ENCODE data around the gene GGA3. TPM values are rescaled to one million over a fixed set of nuclear protein-coding genes. Genes with fewer than 3 reads are reported as not detected.
"Not testable (repeated sequence)": the region's sequence is repeated elsewhere in the genome, so short reads cannot be mapped to it uniquely, and the experiment has no call there.

The GGA3 gene
- total RNA-seq, 1 experiment from 2014 or later, result 37.5 TPM

DNA sequence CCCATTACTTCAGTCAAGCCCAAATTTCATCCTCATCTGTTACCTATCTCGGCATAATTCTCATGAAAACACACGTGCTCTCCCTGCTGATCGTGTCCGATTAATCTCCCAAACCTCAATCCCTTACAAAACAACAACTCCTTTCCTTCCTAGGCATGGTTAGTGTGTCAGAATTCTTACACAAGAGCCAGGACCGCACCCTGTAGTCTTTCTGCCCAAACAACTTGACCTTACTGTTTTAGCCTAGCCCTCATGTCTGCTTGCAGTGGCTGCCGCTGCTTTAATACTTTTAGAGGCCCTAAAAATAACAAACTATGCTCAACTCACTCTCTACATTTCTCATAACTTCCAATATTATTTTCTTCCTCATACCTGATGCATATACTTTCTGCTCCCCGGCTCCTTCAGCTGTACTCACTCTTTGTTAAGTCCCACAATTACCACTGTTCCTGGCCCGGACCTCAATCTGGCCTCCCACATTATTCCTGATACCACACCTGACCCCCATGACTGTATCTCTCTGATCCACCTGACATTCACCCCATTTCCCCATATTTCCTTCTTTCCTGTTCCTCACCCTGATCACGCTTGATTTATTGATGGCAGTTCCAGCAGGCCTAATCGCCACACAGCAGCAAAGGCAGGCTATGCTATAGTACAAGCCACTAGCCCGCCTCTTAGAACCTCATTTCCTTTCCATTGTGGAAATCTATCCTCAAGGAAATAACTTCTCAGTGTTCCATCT is 5.3 kb downstream of the GGA3 start:
- H3K27me3 ChIP-seq (ENCODE audit: insufficient read depth, low read depth); H3K27ac ChIP-seq; BruUV-seq (replicated peaks); H3F3A ChIP-seq (ENCODE audit: insufficient read depth, low read depth); H3K36me3 ChIP-seq (ENCODE audit: low read depth); POLR2A ChIA-PET (ENCODE audit: unreplicated experiment); H2AFZ ChIP-seq; H3K9me3 ChIP-seq (ENCODE audit: insufficient read depth, low read depth); H3K9me2 ChIP-seq (ENCODE audit: insufficient read depth); H3K4me2 ChIP-seq; H3K4me3 ChIP-seq; intact Hi-C loops (cut with micrococcal nuclease; ENCODE audit: unreplicated experiment); DNase-seq; CTCF ChIA-PET: not testable (repeated sequence)
- peaks cover 52% of the 10 kb centered on the region for H3K79me2 ChIP-seq (ENCODE audit: low read depth)
- peaks cover 14% of the 10 kb centered on the region for H3K4me1 ChIP-seq (replicated peaks; ENCODE audit: insufficient read depth)
- H4K20me1 ChIP-seq (ENCODE audit: insufficient read depth), result peaks cover 24% of the 10 kb centered on the region

DNA sequence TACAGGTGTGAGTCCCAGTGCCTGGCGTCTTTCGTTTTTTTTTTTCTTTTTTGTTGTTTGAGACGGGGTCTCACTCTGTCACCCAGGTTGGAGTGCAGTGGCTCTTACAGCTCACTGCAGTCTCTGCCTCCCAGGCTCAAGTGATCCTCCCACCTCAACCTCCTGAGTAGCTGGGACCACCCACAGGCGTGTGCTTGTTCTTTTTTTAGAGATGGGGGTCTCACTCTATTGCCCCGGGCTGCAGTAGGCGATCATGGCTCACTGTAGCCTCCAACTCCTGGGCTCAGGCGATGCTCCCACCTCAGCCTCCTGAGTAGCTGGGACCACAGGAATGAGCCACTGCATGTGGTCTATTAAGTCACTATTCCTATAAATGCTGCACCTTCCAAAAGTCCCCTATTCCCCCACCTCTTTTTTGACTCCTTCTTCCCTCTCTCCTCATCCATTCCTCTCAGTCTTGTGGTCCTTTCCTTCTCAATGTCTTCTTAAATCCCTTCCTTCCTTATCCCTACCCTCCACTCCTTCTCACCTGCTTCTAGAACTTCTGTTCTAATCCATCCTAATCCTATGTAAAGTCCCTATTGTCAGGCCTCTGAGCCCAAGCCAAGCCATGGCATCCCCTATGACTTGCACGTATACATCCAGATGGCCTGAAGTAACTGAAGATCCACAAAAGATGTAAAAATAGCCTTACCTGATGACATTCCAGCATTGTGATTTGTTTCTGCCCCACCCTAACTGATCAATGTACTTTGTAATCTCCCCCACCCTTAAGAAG is 9.2 kb downstream of the GGA3 start:
- no peaks in the 10 kb centered on the region for H3F3A ChIP-seq (ENCODE audit: insufficient read depth, low read depth)
- ChIA-PET CTCF (no interaction called here), POLR2A (ENCODE audit: unreplicated experiment) (no interaction called here)
- H3K4me2 ChIP-seq, result no peak overlapping the region
- TF ChIP-seq EZH2 (IDR thresholded peaks at IDR 0.05; ENCODE audit: low read depth), result no peak
- TF ChIP-seq, protein P1, sequence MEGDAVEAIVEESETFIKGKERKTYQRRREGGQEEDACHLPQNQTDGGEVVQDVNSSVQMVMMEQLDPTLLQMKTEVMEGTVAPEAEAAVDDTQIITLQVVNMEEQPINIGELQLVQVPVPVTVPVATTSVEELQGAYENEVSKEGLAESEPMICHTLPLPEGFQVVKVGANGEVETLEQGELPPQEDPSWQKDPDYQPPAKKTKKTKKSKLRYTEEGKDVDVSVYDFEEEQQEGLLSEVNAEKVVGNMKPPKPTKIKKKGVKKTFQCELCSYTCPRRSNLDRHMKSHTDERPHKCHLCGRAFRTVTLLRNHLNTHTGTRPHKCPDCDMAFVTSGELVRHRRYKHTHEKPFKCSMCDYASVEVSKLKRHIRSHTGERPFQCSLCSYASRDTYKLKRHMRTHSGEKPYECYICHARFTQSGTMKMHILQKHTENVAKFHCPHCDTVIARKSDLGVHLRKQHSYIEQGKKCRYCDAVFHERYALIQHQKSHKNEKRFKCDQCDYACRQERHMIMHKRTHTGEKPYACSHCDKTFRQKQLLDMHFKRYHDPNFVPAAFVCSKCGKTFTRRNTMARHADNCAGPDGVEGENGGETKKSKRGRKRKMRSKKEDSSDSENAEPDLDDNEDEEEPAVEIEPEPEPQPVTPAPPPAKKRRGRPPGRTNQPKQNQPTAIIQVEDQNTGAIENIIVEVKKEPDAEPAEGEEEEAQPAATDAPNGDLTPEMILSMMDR (conservative IDR thresholded peaks at IDR 0.05), result no peak
- no peak overlapping the region for H3K4me3 ChIP-seq
- no peaks in the 10 kb centered on the region for H3K9me3 ChIP-seq (ENCODE audit: insufficient read depth, low read depth)
- peaks cover 41% of the 10 kb centered on the region for H3K79me2 ChIP-seq (ENCODE audit: low read depth)
- no peak for DNase-seq
- H3K36me3 ChIP-seq (ENCODE audit: low read depth), result no peaks in the 10 kb centered on the region
- no TSS peak for BruUV-seq (replicated peaks)
- no peaks in the 10 kb centered on the region for H3K9me2 ChIP-seq (ENCODE audit: insufficient read depth)
- no peaks in the 10 kb centered on the region for H3K27me3 ChIP-seq (ENCODE audit: insufficient read depth, low read depth)
- intact Hi-C loops (cut with micrococcal nuclease; ENCODE audit: unreplicated experiment), result no loop called here
- no peak overlapping the region for H3K27ac ChIP-seq
- no peaks in the 10 kb centered on the region for H3K4me1 ChIP-seq (replicated peaks; ENCODE audit: insufficient read depth)
- H4K20me1 ChIP-seq (ENCODE audit: insufficient read depth), result peaks cover 25% of the 10 kb centered on the region
- no peak overlapping the region for H2AFZ ChIP-seq

DNA sequence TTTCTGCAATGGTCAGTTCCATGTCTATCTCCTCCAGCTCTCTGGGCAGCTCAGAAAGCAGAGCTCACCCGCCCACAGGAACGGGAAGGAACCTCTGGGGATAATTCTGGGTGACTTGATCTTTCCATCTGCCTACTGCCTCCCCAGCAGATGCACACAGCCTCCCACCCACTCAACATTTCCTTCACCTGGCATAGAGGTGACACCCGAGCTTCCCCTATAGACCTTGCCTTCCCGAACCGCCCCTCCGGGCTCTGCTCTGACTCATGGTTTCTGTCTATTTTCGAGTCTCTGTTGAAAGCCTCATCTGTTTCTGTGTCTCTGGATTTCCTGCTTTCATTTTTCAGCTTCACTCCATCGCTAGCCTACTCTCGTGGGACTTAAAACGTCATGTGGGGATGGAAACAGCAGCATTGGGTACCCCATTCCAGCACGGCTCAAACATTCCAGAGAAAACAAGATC is 11.4 kb downstream of the GGA3 start:
- Histone ChIP-seq H3K27me3 (ENCODE audit: insufficient read depth, low read depth) (no peaks in the 10 kb centered on the region), H3K4me3 (no peak overlapping the region), H3K4me1 (replicated peaks; ENCODE audit: insufficient read depth) (no peaks in the 10 kb centered on the region), H3K9me3 (ENCODE audit: insufficient read depth, low read depth) (no peaks in the 10 kb centered on the region), H3K36me3 (ENCODE audit: low read depth) (0 out of 2 replicates have a peak, but pooled peaks cover 5% of the 10 kb centered on the region), H3K27ac (0 out of 2 replicates have a peak overlapping the region, but pooled peaks have one; percentile 12), H3K9me2 (ENCODE audit: insufficient read depth) (no peaks in the 10 kb centered on the region), H4K20me1 (ENCODE audit: insufficient read depth) (peaks cover 25% of the 10 kb centered on the region), H3K4me2 (no peak overlapping the region), H3K79me2 (ENCODE audit: low read depth) (peaks cover 37% of the 10 kb centered on the region), H3F3A (ENCODE audit: insufficient read depth, low read depth) (no peaks in the 10 kb centered on the region), H2AFZ (no peak overlapping the region)
- TF ChIP-seq EZH2 (IDR thresholded peaks at IDR 0.05; ENCODE audit: low read depth), result no peak
- TF ChIP-seq, protein P1 (conservative IDR thresholded peaks at IDR 0.05), result no peak
- CTCF ChIA-PET, result interaction anchor here (0.6 to 0.7 kb wide), 2 partner anchors 73 to 114 kb away, joined by 4 to 5 read pairs; no protein-coding TSS in a partner anchor
- intact Hi-C loops (cut with micrococcal nuclease; ENCODE audit: unreplicated experiment), result no loop called here
- peak in 1 of 2 experiments; percentile 61 for DNase-seq
- BruUV-seq (replicated peaks), result no TSS peak
- POLR2A ChIA-PET (ENCODE audit: unreplicated experiment), result interaction anchor here (0.5 to 0.7 kb wide), 4 partner anchors 10 to 30 kb away, joined by 3 to 4 read pairs (median 4); no protein-coding TSS in a partner anchor
